ENCODE results near the gene LGI4. TPM values are rescaled to one million over a fixed set of nuclear protein-coding genes. Genes with fewer than 3 reads are reported as not detected.
"Not testable (repeated sequence)": the region's sequence is repeated elsewhere in the genome, so short reads cannot be mapped to it uniquely, and the experiment has no call there.

LGI4 gene
- total RNA-seq, 1 donor, result 0.31 TPM

GRCh38 chr19:35140962-35141836, 6.3 kb upstream of the LGI4 start:
- peaks cover 14% of the 10 kb centered on the region for H3K27me3 ChIP-seq (ENCODE audit: insufficient read depth, low read length)
- peaks cover 48% of the 10 kb centered on the region for H3K4me1 ChIP-seq (ENCODE audit: insufficient read depth, low read length)
- H3K9me3 ChIP-seq (ENCODE audit: low read depth, low read length), result no peaks in the 10 kb centered on the region
- H3K4me3 ChIP-seq (ENCODE audit: low read length), result no peak overlapping the region

DNA sequence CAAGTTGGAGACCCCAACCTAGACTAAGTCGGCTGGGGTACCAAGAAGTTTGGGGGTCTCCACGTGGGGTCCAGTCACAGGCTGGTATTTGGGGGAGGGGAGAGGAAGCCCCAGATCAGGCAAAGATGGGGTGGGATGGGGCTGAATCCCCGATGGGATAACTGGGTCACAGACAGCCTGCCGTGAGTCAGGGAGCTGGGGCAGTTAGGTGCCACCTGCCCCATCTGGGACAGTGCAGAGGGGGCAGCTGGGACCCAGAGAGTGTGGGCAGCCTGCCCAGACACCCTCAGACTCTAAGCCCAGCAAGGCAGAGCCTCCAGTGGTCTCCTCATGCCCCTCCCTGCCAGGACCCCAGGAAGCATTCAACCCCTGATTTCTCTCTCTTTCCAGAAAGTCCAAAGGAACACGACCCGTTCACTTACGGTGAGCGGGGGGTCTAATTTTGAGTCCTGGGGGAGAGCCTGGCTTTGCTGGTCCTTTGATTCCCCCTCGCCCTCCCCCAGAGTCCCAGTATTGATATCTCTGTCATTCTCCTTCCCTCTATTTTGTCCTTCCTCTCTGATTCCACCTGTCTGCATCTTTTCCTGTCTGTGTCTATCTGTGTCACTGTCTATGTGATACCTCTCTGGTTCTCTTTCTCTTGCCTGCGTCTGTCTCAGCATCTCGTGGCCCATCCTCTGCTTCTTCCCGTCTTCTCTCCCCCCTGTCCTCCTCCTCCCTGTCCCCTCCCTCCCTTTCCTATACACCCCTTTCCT, 5.5 kb upstream of the LGI4 start:
- Histone ChIP-seq H3K4me1 (ENCODE audit: insufficient read depth, low read length) (peaks cover 53% of the 10 kb centered on the region), H3K27me3 (ENCODE audit: insufficient read depth, low read length) (peaks cover 14% of the 10 kb centered on the region), H3K9me3 (ENCODE audit: low read depth, low read length) (no peaks in the 10 kb centered on the region), H3K4me3 (ENCODE audit: low read length) (no peak overlapping the region)

GRCh38 chr19:35138305-35138892, 3.5 kb upstream of the LGI4 start, which contains the start of gene FXYD1:
FXYD1 (plus strand) TSS chr19:35138824; CDS start chr19:35140080, 1,256 bp downstream.
- H3K4me3 ChIP-seq (ENCODE audit: low read length), result no peak within 1 kb of the TSS
- peaks cover 9% of the 10 kb centered on the region for H3K27me3 ChIP-seq (ENCODE audit: insufficient read depth, low read length)
- peaks cover 39% of the 10 kb centered on the region for H3K4me1 ChIP-seq (ENCODE audit: insufficient read depth, low read length)
- no peaks in the 10 kb centered on the region for H3K9me3 ChIP-seq (ENCODE audit: low read depth, low read length)

DNA sequence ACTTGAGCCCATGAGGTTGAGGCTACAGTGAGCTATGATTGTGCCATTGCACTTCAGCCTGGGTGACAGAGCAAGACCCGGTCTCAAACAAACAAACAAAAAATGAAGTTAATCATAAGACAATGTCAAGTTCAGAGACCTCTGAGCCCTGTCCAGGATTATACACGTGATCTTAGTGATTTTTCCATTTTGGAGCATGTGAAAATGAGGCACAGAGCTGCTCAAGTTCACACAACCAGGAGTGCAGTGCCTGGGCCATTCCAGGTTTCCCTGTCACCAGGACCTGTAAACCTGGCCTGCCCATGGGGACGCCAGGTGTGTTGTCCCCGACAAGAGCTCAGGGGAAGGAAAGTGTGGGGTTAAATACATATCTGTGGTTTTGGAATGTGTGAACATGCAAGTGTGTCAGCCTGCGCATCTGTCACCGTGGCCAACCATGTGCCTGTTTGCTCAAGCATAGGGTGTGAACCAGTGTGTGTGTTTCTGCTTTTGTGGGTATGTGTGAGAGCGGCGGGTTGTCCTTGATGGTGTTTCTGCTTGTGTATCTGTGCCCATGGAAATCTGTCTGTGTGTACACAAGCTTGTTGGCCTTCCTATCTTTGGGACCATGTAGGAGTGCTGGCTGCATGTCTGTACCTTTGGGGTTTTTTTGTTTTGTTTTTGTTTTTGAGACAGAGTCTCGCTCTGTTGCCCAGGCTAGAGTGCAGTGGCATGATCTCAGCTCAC, 2.3 kb upstream of the LGI4 start:
- no peak overlapping the region for H3K4me3 ChIP-seq (ENCODE audit: low read length)
- H3K27me3 ChIP-seq (ENCODE audit: insufficient read depth, low read length), result peaks cover 4% of the 10 kb centered on the region
- H3K4me1 ChIP-seq (ENCODE audit: insufficient read depth, low read length), result peaks cover 30% of the 10 kb centered on the region
- H3K9me3 ChIP-seq (ENCODE audit: low read depth, low read length), result no peaks in the 10 kb centered on the region

- Histone ChIP-seq H3K27me3 (ENCODE audit: insufficient read depth, low read length) (no peaks in the 10 kb centered on the region), H3K9me3 (ENCODE audit: low read depth, low read length) (no peaks in the 10 kb centered on the region), H3K4me3 (ENCODE audit: low read length) (no peak overlapping the region), H3K4me1 (ENCODE audit: insufficient read depth, low read length) (peaks cover 21% of the 10 kb centered on the region)
Observed at GRCh38 chr19:35136231-35136630, 1.4 kb upstream of the LGI4 start.

DNA sequence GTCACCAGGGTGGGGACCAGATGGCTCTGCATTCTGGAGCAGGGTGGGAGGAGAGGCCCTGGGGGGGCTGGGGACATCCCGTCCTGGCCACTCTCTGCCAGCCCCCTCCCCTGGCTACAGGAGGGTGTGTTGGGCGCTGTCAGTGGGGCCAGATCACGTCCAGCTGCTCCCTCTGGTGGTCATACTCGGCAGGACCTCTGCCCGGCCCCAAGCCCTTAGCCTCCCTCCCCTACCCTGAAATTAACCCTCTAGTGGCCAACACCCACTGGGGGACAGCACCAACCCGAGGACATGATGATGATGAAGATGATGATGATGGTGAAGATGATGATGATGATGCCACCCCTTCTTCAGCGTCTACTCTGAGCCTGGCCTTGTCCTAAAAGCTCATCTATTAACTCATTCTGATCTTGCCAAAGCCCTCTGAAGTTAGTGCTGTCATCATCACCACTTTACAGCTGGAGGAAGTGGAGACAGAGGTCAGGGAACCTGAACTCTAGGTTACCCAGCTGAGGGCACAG, 590 bp upstream of the LGI4 start:
- no peaks in the 10 kb centered on the region for H3K27me3 ChIP-seq (ENCODE audit: insufficient read depth, low read length)
- H3K9me3 ChIP-seq (ENCODE audit: low read depth, low read length), result no peaks in the 10 kb centered on the region
- H3K4me3 ChIP-seq (ENCODE audit: low read length), result no peak overlapping the region
- peaks cover 16% of the 10 kb centered on the region for H3K4me1 ChIP-seq (ENCODE audit: insufficient read depth, low read length)

DNA sequence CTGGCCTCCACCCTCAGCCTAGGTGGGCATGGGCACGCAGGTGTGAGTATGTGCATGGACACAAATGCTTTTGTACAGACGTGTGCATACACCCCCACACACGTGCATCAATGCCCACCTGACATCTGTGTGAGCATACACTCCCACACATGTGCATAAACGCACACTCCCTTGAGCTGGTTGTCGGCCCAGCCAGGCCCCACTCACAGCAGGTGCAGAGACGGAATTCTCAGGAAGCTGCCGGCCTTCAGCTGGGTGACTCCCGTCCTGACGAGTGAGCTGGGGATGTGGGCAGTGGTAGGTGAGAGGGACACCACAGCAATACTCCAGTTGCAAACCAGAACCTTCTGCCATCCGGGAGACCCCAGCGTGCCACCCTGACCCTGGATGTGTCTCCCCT, 1.0 kb downstream of the LGI4 start:
- Histone ChIP-seq H3K4me1 (ENCODE audit: insufficient read depth, low read length) (peaks cover 6% of the 10 kb centered on the region), H3K9me3 (ENCODE audit: low read depth, low read length) (no peaks in the 10 kb centered on the region), H3K27me3 (ENCODE audit: insufficient read depth, low read length) (no peaks in the 10 kb centered on the region), H3K4me3 (ENCODE audit: low read length) (no peak overlapping the region)

DNA sequence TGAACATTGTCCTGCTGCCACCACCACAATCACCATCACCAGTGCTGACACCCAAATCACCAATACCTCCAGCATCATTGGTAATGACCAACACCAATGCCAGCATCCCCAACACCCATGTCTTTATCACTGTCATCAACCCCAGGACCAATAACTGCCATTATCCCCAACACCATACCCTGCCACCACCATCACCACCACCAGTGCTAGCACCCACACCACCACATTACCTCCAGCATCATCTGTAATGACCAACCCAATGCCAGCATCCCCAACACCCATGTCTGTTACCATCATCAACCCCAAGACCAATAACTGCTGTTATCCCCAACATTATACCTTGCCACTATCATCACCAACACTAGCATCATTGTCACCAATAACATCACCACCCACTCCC, 2.6 kb downstream of the LGI4 start:
- no peak overlapping the region for H3K4me3 ChIP-seq (ENCODE audit: low read length)
- H3K9me3 ChIP-seq (ENCODE audit: low read depth, low read length), result no peaks in the 10 kb centered on the region
- no peaks in the 10 kb centered on the region for H3K27me3 ChIP-seq (ENCODE audit: insufficient read depth, low read length)
- H3K4me1 ChIP-seq (ENCODE audit: insufficient read depth, low read length), result peaks cover 5% of the 10 kb centered on the region

GRCh38 chr19:35130761-35131720, 3.8 kb downstream of the LGI4 start:
- no peaks in the 10 kb centered on the region for H3K27me3 ChIP-seq (ENCODE audit: insufficient read depth, low read length)
- H3K9me3 ChIP-seq (ENCODE audit: low read depth, low read length), result no peaks in the 10 kb centered on the region
- H3K4me1 ChIP-seq (ENCODE audit: insufficient read depth, low read length), result peaks cover 5% of the 10 kb centered on the region
- no peak overlapping the region for H3K4me3 ChIP-seq (ENCODE audit: low read length)

GRCh38 chr19:35129724-35130274, 5.1 kb downstream of the LGI4 start:
- not testable (repeated sequence) for H3K9me3 ChIP-seq (ENCODE audit: low read depth, low read length); H3K4me1 ChIP-seq (ENCODE audit: insufficient read depth, low read length); H3K4me3 ChIP-seq (ENCODE audit: low read length); H3K27me3 ChIP-seq (ENCODE audit: insufficient read depth, low read length)

DNA sequence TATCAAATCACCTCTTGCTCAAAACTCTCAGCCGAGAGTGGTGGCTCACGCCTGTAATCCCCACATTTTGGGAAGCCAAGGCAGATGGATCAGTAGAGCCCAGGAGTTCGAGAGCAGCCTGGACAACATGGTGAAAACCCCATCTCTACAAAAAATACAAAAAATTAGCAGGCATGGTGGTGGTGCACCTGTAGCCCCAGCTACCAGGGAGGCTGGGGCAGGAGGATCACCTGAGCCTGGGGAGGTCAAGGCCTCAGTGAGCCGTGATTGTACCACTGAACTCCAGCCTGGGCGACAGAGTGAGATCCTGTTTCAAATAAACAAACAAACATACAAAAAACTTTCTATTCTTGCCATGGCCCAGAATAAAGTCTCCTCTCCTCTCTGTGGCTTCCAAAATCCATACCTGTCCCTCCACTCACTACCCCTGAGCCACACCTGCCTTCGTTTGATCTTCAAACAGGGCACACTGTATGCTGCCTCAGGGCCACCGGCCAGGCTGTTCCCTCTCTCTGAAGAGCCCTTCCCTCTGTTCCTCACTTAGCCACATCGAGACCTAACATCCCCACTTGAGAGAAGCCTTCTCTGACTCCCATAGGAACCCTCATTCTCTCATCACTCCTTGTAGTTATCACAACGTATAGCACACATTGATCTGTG, 6.3 kb downstream of the LGI4 start:
- H3K4me1 ChIP-seq (ENCODE audit: insufficient read depth, low read length), result peaks cover 14% of the 10 kb centered on the region
- H3K27me3 ChIP-seq (ENCODE audit: insufficient read depth, low read length), result no peaks in the 10 kb centered on the region
- H3K4me3 ChIP-seq (ENCODE audit: low read length), result no peak overlapping the region
- no peaks in the 10 kb centered on the region for H3K9me3 ChIP-seq (ENCODE audit: low read depth, low read length)

DNA sequence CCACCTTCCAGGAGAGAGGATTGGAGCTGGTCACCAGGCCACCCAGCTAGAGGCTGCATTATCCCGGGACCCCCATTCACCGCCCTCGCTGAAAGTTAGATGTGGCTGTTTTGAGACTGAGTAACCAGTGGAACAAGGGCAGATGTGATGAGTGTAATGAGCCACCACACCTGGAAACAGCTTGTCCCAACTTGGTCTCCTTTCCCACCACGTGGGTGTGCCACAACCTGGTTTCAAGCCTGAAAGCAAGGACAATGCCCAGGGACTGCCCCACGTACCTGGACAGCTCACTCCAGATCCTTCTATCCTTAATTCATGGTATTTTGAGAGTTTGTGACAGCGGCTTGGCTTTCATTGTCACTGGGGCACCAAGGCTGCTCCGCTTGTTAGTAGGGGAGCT, 7.0 kb downstream of the LGI4 start:
- no peak overlapping the region for H3K4me3 ChIP-seq (ENCODE audit: low read length)
- no peaks in the 10 kb centered on the region for H3K27me3 ChIP-seq (ENCODE audit: insufficient read depth, low read length)
- peaks cover 14% of the 10 kb centered on the region for H3K4me1 ChIP-seq (ENCODE audit: insufficient read depth, low read length)
- no peaks in the 10 kb centered on the region for H3K9me3 ChIP-seq (ENCODE audit: low read depth, low read length)

DNA sequence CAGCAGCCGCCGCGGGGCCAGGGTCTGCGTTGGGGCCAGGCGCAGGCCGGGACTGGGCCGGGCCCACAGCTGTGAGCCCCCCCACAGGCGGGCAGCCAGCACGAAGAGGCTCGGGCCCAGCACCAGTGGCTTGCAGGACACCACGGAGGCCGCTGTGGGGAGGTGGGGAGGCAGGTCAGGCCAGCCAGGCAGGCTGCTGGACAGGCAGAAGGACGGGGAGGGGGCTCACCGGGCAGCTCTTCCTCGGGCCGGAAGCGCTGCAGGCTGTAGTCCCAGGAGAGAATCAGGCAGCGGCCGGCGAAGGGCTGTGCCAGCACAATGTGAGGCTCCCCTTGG, 8.3 kb downstream of the LGI4 start:
- H3K4me3 ChIP-seq (ENCODE audit: low read length), result no peak overlapping the region
- no peaks in the 10 kb centered on the region for H3K27me3 ChIP-seq (ENCODE audit: insufficient read depth, low read length)
- no peaks in the 10 kb centered on the region for H3K9me3 ChIP-seq (ENCODE audit: low read depth, low read length)
- peaks cover 14% of the 10 kb centered on the region for H3K4me1 ChIP-seq (ENCODE audit: insufficient read depth, low read length)
